WERI-Rb-1 (cell line): ENCODE measurements around the gene ITGAD.

Experiments
- DNase-seq: peaks from one replicate; pipeline ENCODE4 v3.0.0-alpha.2; 2020
- H3K27ac ChIP-seq: fragments of 250-450 bp; sonication (Bioruptor Pico); 2 replicates; pipeline ENCODE4 v1.5.1; 2020; ENCODE audit warnings: mild to moderate bottlenecking, moderate library complexity
- H3K27me3 ChIP-seq: fragments of 250-450 bp; sonication (Bioruptor Pico); 2 replicates; pipeline ENCODE4 v1.5.1; 2021; ENCODE audit warnings: mild to moderate bottlenecking, low read depth, moderate library complexity; ENCODE audit not compliant: insufficient read depth, severe bottlenecking
- H3K36me3 ChIP-seq: fragments of 250-450 bp; sonication (Bioruptor Pico); 2 replicates; pipeline ENCODE4 v1.5.1; 2020; ENCODE audit warnings: mild to moderate bottlenecking, moderate library complexity
- H3K4me3 ChIP-seq: 2 replicates; pipeline ENCODE4 v1.5.1; 2011; ENCODE audit warnings: low read depth, mild to moderate bottlenecking, control low read depth, low read length
- H3K9me3 ChIP-seq: fragments of 250-450 bp; sonication (Bioruptor Pico); 2 replicates; pipeline ENCODE4 v1.5.1; 2021; ENCODE audit warnings: mild to moderate bottlenecking, moderate library complexity; ENCODE audit not compliant: severe bottlenecking
- TF ChIP-seq, protein P1 (sequence below): IDR thresholded peaks from 2 replicates; pipeline ENCODE4 v1.5.1; 2011; ENCODE audit warnings: low read depth, mild to moderate bottlenecking, control low read depth, inconsistent platforms, low read length

The ITGAD gene

DNA sequence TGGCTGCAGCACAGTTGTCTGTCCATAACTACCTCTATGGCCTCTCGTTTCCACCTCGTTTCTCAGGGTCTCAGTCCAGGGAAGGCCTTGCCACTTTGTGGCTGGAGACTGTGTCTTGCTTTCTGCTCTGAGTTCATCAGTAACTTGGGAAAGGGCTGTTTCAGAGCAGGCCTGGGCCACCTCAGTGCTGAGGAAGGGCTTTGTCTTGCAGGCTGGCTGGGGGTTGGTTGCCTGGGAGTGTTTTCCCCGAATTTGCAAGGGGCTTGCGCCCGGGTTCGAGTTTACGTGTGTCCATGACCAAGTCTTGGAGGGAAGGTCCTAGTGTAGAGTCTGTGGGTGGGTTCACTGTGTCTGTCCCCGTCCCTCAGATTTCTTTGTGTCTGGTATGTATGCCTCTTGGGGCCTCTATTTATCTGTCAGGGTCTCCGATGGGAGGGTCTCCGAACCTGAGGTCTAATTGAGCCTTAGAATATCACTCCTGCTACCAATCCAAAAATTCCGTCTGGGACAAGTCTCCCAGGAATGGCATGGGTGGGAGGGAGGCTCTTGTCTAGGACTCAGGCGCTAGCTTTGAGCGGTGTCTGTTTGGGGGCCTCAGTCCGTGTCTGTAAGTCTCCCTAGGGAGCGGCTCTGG is 78.2 kb downstream of the ITGAD start:
- Histone ChIP-seq H3K36me3 (peaks cover 3% of the 10 kb centered on the region), H3K27ac (no peak overlapping the region; the same call in 1 of the 2 replicates), H3K4me3 (peak overlapping the region; percentile 66), H3K27me3 (no peaks in the 10 kb centered on the region), H3K9me3 (no peaks in the 10 kb centered on the region)
- no peak for DNase-seq
- TF ChIP-seq, protein P1, sequence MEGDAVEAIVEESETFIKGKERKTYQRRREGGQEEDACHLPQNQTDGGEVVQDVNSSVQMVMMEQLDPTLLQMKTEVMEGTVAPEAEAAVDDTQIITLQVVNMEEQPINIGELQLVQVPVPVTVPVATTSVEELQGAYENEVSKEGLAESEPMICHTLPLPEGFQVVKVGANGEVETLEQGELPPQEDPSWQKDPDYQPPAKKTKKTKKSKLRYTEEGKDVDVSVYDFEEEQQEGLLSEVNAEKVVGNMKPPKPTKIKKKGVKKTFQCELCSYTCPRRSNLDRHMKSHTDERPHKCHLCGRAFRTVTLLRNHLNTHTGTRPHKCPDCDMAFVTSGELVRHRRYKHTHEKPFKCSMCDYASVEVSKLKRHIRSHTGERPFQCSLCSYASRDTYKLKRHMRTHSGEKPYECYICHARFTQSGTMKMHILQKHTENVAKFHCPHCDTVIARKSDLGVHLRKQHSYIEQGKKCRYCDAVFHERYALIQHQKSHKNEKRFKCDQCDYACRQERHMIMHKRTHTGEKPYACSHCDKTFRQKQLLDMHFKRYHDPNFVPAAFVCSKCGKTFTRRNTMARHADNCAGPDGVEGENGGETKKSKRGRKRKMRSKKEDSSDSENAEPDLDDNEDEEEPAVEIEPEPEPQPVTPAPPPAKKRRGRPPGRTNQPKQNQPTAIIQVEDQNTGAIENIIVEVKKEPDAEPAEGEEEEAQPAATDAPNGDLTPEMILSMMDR, result no peak

DNA sequence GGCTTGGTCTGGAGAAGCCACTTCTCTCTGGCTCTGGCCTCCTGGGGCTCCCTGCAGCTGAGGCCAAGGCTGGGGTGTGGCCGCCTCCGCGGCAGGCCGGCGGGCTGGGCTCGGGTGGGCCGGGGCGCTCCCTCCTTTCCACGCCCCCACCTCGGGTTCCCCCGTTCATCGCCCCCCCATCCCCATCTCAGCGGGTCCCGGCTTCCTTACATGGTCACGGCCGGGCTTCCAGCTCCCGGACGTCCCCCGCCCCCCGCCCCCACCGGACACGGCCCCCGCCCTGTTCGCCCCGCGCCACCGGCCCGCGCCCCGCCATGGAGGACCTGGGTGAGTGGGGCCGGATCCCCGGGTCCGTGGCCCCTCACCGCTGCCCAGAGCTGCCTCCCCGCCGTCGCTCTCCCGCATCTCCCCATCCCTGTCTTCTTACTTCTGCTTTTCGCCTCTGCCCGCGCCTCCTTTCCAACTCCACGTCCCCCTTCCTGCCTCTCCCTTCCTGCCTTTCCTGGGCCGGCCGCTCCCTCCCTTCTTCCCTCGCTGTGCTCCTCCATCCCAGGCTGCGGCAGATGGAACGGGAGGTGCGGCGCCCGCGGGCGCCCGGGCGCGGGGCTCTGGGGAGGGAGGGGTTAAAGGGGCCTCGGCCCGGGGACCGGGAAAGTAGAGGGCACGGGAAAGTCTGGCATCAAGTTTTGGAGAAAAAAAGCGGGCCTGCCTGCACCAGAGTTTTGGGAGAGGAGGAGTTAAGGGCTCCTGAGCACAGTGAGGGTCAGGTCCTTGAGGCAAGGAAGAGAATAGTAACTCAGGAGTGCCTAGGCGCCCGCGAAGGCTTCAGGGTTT is 79.0 kb downstream of the ITGAD start, which contains the start of gene TGFB1I1:
Gene TGFB1I1, plus strand, starts transcription at position 278 of the 834 bp plus-strand sequence. Its CDS starts 37 bp downstream, at position 315.
- H3K36me3 ChIP-seq, result peaks cover 3% of the 10 kb centered on the region
- TF ChIP-seq, protein P1, result no peak
- no peaks in the 10 kb centered on the region for H3K27me3 ChIP-seq
- no peaks in the 10 kb centered on the region for H3K9me3 ChIP-seq
- H3K4me3 ChIP-seq, result peak within 1 kb of the TSS; percentile 66
- DNase-seq, result peak; percentile 54
- H3K27ac ChIP-seq, result peak within 1 kb of the TSS; percentile 56

DNA sequence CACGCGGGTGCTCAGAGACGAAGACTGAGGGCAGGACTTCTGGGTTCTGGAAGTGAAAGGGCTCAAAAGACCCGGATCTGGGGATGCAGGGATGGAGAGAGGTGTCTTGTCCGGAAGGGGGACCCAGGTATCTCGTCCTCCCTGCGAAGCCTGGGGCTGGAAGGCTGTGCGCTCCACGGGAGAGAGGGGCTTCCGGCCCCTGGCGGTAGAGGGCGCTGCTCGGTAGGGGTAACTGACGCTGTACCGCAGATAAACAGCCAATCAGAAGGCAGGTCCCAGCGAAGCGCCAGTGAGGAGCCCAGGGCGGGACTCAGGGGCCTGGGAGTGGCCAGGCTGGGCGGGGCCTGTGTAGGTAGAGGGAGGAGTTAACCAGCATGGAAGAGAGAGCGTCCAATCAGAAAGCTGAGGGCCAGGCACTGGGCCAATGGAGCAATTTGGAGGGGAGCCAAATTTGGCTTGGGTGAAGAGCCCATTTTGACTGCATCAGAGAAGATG is 79.6 kb downstream of the ITGAD start:
- peaks cover 3% of the 10 kb centered on the region; the same call in 1 of the 2 replicates for H3K36me3 ChIP-seq
- no peaks in the 10 kb centered on the region for H3K27me3 ChIP-seq
- DNase-seq, result peak; percentile 58
- peak overlapping the region; percentile 66 for H3K4me3 ChIP-seq
- H3K27ac ChIP-seq, result no peak overlapping the region; the same call in 1 of the 2 replicates
- TF ChIP-seq, protein P1, result 0 out of 2 replicates have a peak, but pooled peaks have one; percentile 10
- no peaks in the 10 kb centered on the region for H3K9me3 ChIP-seq

- Histone ChIP-seq H3K27me3 (no peaks in the 10 kb centered on the region), H3K4me3 (no peak overlapping the region), H3K9me3 (no peaks in the 10 kb centered on the region), H3K36me3 (peaks cover 3% of the 10 kb centered on the region; the same call in 1 of the 2 replicates), H3K27ac (no peak overlapping the region)
- DNase-seq, result no peak
- TF ChIP-seq, protein P1, result no peak
Measured at GRCh38 chr16:31473264-31473984, 80.3 kb downstream of the ITGAD start.

- no peaks in the 10 kb centered on the region for H3K9me3 ChIP-seq
- TF ChIP-seq, protein P1, result no peak
- no peaks in the 10 kb centered on the region for H3K27me3 ChIP-seq
- no peak overlapping the region for H3K4me3 ChIP-seq
- DNase-seq, result no peak
- H3K36me3 ChIP-seq, result peaks cover 3% of the 10 kb centered on the region; the same call in 1 of the 2 replicates
- no peak overlapping the region for H3K27ac ChIP-seq
Measured at GRCh38 chr16:31474173-31474714, 81.1 kb downstream of the ITGAD start.
